ENCODE results near the gene KRTAP5-7.
"Not testable (repeated sequence)": the region's sequence is repeated elsewhere in the genome, so short reads cannot be mapped to it uniquely, and the experiment has no call there.

KRTAP5-7 gene

DNA sequence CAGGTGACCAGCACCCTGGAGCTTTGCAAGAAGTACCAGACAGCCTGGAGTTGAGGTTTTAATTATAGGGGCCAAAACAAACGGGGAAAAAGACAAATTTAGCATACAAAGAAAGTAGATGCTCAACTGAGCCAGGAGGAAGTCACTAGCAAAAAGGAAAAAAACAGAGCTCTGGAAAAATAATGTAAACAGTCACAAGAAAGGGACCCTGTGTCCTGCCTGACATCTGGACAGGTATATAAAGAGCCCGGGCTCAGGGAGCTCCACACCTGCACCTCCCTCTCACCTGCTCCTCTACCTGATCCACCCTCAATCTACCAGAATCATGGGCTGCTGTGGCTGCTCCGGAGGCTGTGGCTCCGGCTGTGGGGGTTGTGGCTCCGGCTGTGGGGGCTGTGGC is 38.2 kb downstream of the KRTAP5-7 start, which contains the start of gene KRTAP5-10:
KRTAP5-10 (plus strand) TSS at position 301 of the 400 bp plus-strand sequence; CDS start at position 326, 25 bp downstream.
- DNase-seq: no peak

DNA sequence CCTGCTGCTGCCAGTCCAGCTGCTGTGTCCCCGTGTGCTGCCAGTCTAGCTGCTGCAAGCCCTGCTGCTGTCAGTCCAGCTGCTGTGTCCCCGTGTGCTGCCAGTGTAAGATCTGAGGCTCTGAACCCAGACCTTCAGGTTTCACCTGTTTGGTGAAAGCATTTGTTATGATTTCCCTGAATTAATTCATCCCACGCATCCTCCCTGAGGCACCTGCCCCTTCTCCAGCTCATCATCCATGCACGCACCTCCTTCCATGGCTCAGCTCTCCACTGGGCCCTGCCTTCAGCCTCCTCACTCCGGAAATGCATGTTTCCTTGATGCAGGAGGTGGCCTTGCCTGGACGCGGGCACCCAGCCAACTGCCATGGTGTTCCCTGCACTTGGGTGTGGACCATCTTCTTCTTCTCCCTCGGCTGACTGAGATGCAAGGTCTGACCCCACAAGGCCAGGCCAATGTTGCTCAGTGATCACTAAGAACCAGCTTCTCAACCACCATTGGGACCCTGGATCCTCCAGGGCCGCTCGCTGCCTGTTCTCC is 39.1 kb downstream of the KRTAP5-7 start:
- DNase-seq: no peak

DNA sequence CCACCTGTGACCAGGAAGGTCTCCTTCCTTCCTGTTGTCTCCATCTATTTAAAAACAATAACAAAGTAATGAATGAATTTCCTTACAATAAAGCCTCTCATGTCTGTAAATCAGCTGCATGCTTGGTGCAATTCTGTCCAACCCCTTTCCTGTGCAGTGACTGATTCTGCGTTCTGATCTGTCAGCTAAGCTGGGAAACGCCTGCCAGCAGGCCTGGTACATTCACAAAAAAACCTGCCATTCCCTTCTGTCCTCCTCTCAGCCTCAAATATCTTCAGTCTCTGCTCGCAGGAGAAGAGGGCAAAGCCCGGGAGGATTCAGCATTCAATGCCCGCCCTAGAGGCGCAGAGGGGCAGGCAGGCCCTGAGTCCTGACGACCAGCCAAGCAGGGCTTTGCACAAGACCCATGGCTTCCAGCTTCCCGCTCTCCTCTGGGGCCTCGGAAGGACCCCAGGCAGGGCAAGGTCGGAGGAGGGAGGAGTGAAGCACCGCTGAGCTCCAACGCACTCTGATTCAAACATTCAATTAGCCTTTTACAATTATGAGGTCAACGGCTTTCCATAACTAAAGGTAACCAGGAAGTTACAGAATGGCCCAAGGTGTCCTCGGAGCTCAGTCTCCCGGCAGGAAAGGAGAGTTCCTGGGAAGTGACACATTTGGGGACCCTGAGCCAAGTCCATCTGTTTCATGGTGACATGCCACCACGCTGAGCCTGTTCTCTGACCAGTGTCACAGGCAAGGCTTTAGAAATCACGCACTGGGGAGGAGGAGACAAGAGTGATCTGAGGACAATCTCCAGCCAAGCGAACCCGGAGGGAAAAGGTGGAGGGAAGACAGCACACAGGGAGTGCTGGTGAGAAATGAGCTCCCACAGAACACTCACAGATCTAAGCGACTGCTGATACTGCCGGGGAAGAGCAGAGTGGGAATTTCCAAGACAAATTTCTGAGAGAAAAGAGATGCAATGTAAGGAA is 39.8 kb downstream of the KRTAP5-7 start:
- DNase-seq: not testable (repeated sequence)

DNA sequence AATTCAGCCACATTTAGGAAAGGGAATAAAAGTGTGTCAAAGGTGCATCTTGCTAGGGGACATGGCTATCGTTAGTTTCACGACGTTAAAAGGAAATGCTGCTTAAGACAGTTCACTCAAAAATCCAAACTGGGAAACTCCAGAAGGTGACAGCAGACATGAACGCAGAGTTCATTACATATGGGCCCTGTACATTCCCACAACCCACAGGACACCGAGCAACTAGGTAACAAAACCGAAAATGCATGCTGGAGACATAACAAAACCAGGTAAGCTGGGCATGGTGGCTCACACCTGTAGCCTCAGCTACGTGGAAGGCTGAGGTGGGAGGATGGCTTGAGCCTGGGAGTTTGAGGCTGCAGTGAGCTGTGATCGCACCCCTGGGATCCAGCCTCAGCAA is 40.6 kb downstream of the KRTAP5-7 start:
- DNase-seq: not testable (repeated sequence)

DNA sequence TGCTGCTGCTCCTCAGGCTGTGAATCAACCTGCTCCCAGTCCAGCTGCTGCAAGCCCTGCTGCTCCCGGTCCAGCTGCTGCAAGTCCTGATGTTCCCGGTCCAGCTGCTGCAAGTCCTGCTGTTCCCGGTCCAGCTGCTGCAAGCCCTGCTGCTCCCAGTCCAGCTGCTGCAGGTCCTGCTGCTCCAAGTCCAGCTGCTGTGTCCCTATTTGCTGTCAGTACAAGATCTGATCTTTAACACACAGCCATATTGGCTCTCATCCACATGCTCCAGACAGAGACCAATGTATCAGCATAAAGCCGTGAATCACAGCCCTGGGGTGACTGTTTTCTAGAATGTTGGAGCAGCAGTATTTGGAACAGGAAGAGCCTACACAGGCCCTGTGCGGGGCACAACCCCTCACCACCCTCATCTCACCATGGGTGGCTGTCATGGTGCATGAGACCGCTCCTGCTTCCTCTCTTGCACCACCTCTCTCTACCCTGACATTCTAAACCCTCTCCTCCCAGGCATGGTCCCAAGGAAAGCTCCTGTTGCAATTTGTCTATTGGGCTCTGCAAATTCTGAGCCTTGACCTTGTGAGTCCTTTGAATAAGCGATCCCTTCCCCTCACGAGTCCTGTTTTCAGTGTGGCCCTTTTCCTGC is 41.8 kb downstream of the KRTAP5-7 start:
- DNase-seq: no peak

DNA sequence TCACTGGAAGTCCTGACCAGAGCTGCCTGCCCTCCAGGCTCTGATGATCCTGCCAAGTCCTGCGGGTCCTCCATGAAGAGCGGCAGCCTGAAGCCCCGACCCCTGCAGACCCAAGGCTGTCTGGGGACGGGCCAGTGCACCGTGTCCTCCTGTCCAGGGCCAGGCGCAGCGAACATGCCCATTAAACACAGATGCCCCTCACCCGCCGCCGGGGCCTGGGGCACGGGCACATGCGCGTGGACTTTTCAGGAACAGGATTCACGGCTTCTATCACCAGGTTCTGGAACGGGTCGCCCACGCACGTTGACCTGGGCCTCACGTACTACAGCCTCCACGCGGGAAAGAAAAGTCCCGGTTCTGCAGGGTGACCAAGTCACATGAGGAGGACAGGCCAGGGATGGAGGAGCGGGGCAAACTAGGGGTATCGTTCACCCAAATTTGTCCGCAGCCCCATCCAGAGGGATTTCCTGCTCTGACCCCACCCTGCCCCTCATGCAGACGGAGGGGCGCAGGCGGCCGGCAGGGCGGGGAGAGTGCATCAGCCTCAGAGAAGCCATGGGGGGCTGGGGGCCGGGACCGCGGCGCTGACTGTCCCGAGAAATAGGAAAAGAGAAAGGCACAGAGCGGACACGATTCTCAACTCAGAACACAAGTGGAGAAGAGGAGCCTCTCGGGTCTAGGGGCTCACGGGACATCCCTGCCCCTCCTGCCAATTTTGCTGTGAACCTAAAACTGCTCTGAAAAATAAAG is 44.2 kb downstream of the KRTAP5-7 start:
- not testable (repeated sequence) for DNase-seq

DNA sequence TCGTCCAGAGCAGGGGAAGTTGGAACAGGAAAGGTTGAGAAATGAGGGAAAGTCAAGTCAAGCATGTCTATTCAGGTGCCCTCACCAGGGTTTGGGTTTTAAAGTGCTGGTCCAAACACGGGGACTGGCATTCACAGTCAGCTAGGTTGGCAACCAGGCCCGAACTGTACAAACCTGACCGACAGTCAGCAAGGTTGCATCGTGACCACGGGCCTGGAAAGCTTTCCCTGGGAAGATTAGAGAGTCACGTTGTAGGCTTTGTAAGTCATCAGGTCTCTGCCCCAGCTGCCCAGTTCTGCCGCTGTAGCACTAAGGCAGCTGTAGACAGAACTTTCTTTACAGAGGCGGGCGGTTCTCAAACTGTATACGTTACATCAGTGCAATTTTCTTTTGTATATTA is 45.7 kb downstream of the KRTAP5-7 start:
- no peak for DNase-seq

DNA sequence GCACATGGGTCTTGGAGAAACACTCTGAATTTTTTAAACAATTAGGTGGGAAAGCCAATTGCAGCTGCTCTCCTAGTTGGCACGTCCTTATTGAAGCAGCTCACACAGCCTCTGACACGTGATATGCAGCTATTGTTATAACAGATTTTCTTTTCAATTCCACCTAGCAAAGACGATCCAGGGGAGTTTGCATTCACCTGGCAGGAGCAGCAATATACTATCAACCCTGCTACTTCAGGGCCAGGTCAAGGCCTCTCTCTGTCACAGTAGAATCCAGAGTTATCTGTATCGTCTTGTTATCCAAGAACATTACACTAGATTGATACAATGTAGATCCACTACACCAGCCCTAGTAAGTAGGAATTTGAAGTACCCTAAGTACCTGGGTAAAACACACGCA is 47.4 kb downstream of the KRTAP5-7 start:
- no peak for DNase-seq

DNA sequence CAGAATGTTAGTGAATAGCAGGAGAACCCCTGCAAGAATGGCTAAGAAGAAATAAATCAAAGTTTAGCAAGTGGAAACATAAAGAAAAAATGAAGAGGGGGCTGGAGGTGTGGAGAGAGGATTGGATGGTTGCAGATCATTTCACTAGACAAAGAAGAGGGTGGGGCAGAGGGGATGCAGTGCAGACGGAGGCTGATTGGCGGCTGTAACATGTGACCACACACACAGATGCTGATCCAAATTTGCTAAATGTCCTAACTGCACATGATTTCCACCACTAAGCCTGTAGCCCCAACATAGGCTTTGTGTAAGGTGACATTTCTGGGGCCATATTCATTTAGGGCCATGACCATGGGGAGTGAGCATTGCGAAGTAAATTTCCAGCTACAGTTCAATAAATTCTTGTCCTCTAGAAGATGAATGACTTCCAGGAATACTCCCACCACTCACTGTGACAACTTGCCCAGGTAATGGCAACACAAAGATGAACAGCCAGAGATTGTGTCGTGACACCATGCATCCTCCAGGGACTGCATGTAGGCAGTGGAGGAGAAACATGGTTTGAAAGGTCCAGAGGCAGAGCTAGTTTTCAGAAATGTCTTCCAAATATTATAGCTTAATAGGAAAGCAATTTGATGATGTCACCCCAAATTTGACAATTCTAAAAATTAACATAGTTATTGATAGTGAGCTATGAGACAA is 48.8 kb downstream of the KRTAP5-7 start:
- DNase-seq: no peak

DNA sequence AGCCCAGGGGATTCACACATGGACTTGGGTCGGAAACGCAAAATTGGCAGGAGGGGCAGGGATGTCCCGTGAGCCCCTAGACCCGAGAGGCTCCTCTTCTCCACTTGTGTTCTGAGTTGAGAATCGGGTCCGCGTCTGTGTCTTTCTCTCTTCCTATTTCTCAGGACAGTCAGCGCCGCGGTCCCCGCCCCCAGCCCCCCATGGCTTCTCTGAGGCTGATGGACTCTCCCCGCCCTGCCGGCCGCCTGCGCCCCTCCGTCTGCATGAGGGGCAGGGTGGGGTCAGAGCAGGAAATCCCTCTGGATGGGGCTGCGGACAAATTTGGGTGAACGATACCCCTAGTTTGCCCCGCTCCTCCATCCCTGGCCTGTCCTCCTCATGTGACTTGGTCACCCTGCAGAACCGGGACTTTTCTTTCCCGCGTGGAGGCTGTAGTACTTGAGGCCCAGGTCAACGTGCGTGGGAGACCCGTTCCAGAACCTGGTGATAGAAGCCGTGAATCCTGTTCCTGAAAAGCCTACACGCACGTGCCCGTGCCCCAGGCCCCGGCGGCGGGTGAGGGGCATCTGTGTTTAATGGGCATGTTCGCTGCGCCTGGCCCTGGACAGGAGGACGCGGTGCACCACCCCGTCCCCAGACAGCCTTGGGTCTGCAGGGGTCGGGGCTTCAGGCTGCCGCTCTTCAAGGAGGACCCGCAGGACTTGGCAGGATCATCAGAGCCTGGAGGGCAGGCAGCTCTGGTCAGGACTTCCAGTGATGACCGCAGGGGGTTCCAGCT is 49.8 kb downstream of the KRTAP5-7 start:
- DNase-seq: not testable (repeated sequence)

DNA sequence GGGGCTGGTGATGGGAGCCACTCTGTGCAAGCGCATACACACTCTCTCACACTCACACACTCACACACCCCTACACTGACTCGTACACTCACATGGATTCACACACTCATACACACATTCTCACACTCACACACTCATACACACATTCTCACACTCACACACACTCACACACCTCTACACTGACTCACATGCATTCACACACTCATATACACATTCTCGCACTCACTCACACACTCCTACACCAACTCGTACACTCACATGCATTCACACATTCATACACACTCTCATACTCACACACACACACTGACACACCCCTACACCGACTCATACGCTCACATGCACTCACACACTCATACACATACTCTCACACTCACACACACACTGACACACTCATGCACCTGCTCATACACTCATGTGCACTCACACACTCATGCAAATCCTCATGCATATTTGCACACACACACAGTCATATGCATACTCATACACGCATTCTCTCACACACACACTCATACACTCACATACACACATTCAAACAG is 50.5 kb downstream of the KRTAP5-7 start:
- DNase-seq: no peak
